B cell (primary cell): ENCODE measurements around the gene PRKX.

Experiments
- EZH2 ChIP-seq: IDR thresholded peaks from 2 replicates; pipeline ENCODE4 v1.6.1; 2012; ENCODE audit warnings: borderline replicate concordance, low read depth, mild to moderate bottlenecking, moderate library complexity, low read length; ENCODE audit not compliant: insufficient read depth, poor library complexity, severe bottlenecking
- TF ChIP-seq, protein P1 (sequence below): fragments of 200-600 bp; IDR thresholded peaks from one replicate; pipeline ENCODE4 v1.8.0; 2022; ENCODE audit warnings: antibody characterized with exemption, mild to moderate bottlenecking

DNA sequence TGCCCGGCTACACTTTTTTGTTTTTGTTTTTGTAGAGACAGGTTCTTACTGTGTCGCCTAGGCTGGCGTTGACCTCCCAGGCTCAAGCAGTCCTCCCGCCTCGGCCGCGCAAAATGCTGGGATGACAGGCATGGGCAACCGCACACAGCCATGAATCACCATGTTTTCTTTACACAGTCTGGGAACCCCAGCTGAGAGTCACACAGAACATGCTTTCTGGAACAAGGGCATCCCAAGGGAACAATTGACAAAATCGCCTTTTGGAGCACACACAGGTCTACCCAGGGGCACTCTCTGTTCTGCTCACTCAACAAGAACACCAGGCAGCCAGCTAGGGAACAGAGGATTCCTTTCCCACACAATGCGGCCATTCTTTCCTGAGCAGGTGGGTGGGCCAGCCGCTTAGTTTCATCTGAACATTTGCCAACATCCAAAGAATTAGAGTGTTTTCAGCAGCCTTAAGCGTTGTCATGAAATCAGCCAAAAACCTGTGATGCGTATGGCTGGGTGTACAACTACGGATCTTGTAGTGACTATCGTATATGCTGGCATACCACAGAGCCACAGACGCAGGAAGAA is 15.7 kb downstream of the PRKX start:
- TF ChIP-seq, protein P1, sequence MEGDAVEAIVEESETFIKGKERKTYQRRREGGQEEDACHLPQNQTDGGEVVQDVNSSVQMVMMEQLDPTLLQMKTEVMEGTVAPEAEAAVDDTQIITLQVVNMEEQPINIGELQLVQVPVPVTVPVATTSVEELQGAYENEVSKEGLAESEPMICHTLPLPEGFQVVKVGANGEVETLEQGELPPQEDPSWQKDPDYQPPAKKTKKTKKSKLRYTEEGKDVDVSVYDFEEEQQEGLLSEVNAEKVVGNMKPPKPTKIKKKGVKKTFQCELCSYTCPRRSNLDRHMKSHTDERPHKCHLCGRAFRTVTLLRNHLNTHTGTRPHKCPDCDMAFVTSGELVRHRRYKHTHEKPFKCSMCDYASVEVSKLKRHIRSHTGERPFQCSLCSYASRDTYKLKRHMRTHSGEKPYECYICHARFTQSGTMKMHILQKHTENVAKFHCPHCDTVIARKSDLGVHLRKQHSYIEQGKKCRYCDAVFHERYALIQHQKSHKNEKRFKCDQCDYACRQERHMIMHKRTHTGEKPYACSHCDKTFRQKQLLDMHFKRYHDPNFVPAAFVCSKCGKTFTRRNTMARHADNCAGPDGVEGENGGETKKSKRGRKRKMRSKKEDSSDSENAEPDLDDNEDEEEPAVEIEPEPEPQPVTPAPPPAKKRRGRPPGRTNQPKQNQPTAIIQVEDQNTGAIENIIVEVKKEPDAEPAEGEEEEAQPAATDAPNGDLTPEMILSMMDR = no peak
- TF ChIP-seq EZH2 = no peak
